ENCODE results near the gene PMEPA1. TPM values are rescaled to one million over a fixed set of nuclear protein-coding genes. Genes with fewer than 3 reads are reported as not detected.

PMEPA1 gene, protein sequence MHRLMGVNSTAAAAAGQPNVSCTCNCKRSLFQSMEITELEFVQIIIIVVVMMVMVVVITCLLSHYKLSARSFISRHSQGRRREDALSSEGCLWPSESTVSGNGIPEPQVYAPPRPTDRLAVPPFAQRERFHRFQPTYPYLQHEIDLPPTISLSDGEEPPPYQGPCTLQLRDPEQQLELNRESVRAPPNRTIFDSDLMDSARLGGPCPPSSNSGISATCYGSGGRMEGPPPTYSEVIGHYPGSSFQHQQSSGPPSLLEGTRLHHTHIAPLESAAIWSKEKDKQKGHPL
- under 1 TPM in 1 of 2 experiments, not detected in 1; 0.37 TPM for total RNA-seq

DNA sequence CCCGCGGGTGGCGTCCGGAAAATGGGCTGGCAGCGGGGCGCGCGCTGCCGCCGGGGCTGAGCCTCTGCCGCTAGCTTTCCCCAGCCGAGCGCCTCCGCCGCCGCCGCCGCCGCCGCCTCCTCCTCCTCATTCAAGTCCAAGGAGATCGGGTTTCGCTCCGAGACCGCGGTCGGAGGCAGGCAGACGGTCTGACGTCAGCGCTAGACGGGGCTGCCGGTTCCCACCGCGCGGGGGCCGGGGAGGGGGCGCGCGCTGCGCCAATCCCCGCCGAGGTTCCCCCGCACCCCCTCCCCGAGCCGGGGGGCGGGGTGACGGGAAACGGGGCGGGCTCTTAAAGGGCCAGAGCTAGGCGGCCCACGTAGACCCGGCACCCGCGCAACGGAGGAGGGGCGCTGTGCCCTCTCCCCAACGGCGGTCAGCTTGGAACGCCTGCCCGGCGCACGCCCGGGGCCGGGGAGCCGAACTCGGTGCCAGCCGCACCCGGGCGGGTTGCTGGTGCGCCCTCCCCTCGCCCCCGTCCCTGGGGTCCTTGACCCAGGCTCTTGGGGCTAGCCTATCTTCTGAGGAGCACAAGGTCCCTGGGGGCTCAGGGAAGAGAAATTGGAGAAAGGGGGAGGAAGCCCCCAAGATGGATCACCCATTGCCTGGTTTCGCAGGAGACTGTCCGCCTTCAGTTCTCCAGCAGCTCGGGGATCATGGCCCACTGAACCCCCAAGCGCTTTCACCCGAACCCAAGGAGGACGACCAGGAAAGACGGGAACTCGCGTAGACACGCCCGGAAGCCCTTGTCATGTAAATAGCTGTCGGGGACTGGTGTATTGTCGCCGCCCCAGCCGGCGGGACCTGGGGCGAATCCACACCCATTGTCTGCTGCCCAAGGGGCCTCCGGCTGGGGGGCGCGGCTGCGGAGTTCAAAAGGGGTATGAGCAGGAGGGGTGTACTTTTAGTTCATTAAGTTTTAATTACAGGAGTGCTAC is at the start of gene PMEPA1:
PMEPA1 (minus strand) TSS at position 193 of the 977 bp plus-strand sequence. CDS start 433 bp downstream, outside the sequence.
- peak within 1 kb of the TSS; percentile 37 for H3K27ac Mint-ChIP-seq

DNA sequence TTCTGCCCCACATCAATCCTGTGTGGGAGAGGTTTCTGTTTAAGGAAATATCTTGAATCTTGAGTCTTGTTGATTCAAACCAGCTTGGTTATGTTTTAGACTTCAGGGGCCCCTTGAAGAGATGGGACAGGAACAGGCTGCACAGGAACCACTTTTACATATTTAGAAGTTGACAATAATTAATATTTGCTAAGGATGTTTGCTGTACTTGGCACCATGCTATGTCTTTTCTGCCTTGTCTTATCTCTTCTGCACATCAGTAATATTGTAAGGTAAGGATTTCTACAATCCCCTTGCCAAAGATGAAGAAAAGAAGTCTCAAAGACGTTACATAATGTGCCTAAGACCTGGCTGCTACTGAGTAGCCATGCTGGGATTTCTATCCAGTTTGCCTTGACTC is 48.0 kb upstream of the PMEPA1 start:
- ChIA-PET POLR2A (interaction anchor here (0.6 kb wide), 1 partner anchor 63 kb away, joined by 3 read pairs; no protein-coding TSS in a partner anchor), CTCF (no interaction called here)
- DNase-seq (no peak), ATAC-seq (no peak)
- no peak overlapping the region for H3K27ac Mint-ChIP-seq
- H3K36me3 Mint-ChIP-seq (ENCODE audit: low read depth), result no peaks in the 10 kb centered on the region
- no peaks in the 10 kb centered on the region for H3K4me1 Mint-ChIP-seq (ENCODE audit: low read depth)
- H3K27me3 Mint-ChIP-seq (ENCODE audit: low read depth), result peaks cover 2% of the 10 kb centered on the region
- H3K9me3 Mint-ChIP-seq (ENCODE audit: insufficient read depth), result no peaks in the 10 kb centered on the region
- no peak overlapping the region for H3K4me3 Mint-ChIP-seq

More for the DNA sequence above, at the start of gene PMEPA1:
- POLR2A ChIA-PET, result interaction anchor here (0.6 kb wide), 1 partner anchor 523 kb away, joined by 3 read pairs; no protein-coding TSS in a partner anchor
- DNase-seq (peak; percentile 85), ATAC-seq (peak; percentile 90)
- Mint-ChIP-seq H3K4me1 (ENCODE audit: low read depth) (peaks cover 17% of the 10 kb centered on the region), H3K27me3 (ENCODE audit: low read depth) (peaks cover 27% of the 10 kb centered on the region), H3K36me3 (ENCODE audit: low read depth) (peaks cover 5% of the 10 kb centered on the region), H3K4me3 (peak within 1 kb of the TSS; percentile 73), H3K9me3 (ENCODE audit: insufficient read depth) (no peaks in the 10 kb centered on the region)
- CTCF ChIA-PET, result interaction anchor here (0.7 to 1.7 kb wide), 6 partner anchors 11 to 113 kb away, joined by 3 to 7 read pairs (median 4); no protein-coding TSS in a partner anchor

DNA sequence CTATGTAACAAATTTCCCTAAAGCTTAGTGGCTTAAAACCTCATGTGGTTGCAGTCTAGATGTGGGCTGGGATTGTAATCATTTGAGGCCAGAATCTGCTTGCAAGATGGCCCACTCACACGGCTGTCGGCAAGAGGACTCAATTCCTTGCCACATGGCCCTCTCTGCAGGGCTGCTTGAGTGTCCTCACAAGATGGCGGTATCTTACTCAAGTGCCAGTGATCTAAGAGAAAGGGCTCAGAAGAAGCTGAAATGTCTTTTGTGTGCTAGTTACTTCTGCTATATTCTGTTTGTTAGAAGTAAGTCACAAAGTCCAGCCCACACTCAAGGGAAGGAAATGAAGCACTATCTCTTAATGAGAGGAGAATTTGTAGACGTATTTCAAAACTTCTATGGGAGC is 47.1 kb upstream of the PMEPA1 start:
- ChIA-PET CTCF (no interaction called here), POLR2A (no interaction called here)
- Mint-ChIP-seq H3K4me3 (no peak overlapping the region), H3K27me3 (ENCODE audit: low read depth) (peaks cover 2% of the 10 kb centered on the region), H3K9me3 (ENCODE audit: insufficient read depth) (no peaks in the 10 kb centered on the region), H3K36me3 (ENCODE audit: low read depth) (no peaks in the 10 kb centered on the region), H3K27ac (no peak overlapping the region), H3K4me1 (ENCODE audit: low read depth) (no peaks in the 10 kb centered on the region)
- DNase-seq (no peak), ATAC-seq (no peak)

GRCh38 chr20:57756213-57756612 is 46.4 kb upstream of the PMEPA1 start:
- no peaks in the 10 kb centered on the region for H3K36me3 Mint-ChIP-seq (ENCODE audit: low read depth)
- H3K9me3 Mint-ChIP-seq (ENCODE audit: insufficient read depth), result no peaks in the 10 kb centered on the region
- CTCF ChIA-PET, result no interaction called here
- peaks cover 2% of the 10 kb centered on the region for H3K27me3 Mint-ChIP-seq (ENCODE audit: low read depth)
- no peak for DNase-seq
- H3K4me1 Mint-ChIP-seq (ENCODE audit: low read depth), result no peaks in the 10 kb centered on the region
- ATAC-seq, result no peak
- no peak overlapping the region for H3K4me3 Mint-ChIP-seq
- no peak overlapping the region for H3K27ac Mint-ChIP-seq
- POLR2A ChIA-PET, result no interaction called here

- POLR2A ChIA-PET, result no interaction called here
These were observed 45.8 kb upstream of the PMEPA1 start for GRCh38 chr20:57755609-57756008.

DNA sequence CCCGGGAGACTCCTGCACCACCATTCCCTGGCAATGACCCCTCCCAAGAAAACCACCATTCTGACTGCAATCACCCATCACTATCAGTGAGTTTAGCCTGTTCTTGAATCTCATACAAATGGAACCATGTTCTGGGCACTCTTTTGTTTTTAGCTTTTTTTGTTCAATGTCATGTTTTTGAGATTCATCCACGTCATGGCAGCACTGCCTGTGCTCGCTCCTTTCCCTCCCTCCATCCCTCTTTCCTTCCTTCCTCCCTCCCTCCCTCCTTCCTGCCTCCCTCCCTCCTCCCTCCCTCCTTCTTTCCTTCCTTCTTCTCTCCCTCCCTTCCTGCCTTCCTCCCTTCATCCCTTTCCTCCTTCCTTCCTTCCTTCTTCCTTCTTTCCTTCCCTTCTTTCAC is 44.4 kb upstream of the PMEPA1 start:
- no peak for DNase-seq
- CTCF ChIA-PET, result no interaction called here
- peaks cover 15% of the 10 kb centered on the region for H3K27me3 Mint-ChIP-seq (ENCODE audit: low read depth)
- H3K4me3 Mint-ChIP-seq, result no peak overlapping the region
- peaks cover 3% of the 10 kb centered on the region for H3K4me1 Mint-ChIP-seq (ENCODE audit: low read depth)
- H3K9me3 Mint-ChIP-seq (ENCODE audit: insufficient read depth), result no peaks in the 10 kb centered on the region
- ATAC-seq, result no peak
- POLR2A ChIA-PET, result no interaction called here
- no peaks in the 10 kb centered on the region for H3K36me3 Mint-ChIP-seq (ENCODE audit: low read depth)
- no peak overlapping the region for H3K27ac Mint-ChIP-seq

More at GRCh38 chr20:57755609-57756008, 45.8 kb upstream of the PMEPA1 start:
- Mint-ChIP-seq H3K4me3 (no peak overlapping the region), H3K36me3 (ENCODE audit: low read depth) (no peaks in the 10 kb centered on the region), H3K4me1 (ENCODE audit: low read depth) (no peaks in the 10 kb centered on the region), H3K9me3 (ENCODE audit: insufficient read depth) (no peaks in the 10 kb centered on the region), H3K27ac (no peak overlapping the region), H3K27me3 (ENCODE audit: low read depth) (peaks cover 4% of the 10 kb centered on the region)
- CTCF ChIA-PET, result no interaction called here
- DNase-seq (no peak), ATAC-seq (no peak)

GRCh38 chr20:57753332-57754164 is 43.7 kb upstream of the PMEPA1 start:
- Mint-ChIP-seq H3K4me3 (no peak overlapping the region), H3K9me3 (ENCODE audit: insufficient read depth) (no peaks in the 10 kb centered on the region), H3K36me3 (ENCODE audit: low read depth) (no peaks in the 10 kb centered on the region), H3K27ac (no peak overlapping the region), H3K4me1 (ENCODE audit: low read depth) (peaks cover 9% of the 10 kb centered on the region), H3K27me3 (ENCODE audit: low read depth) (peaks cover 20% of the 10 kb centered on the region)
- ATAC-seq, result no peak
- DNase-seq, result no peak
- ChIA-PET CTCF (no interaction called here), POLR2A (no interaction called here)

GRCh38 chr20:57751411-57751810 is 41.6 kb upstream of the PMEPA1 start:
- Mint-ChIP-seq H3K4me1 (ENCODE audit: low read depth) (peaks cover 14% of the 10 kb centered on the region), H3K27me3 (ENCODE audit: low read depth) (peaks cover 25% of the 10 kb centered on the region), H3K27ac (no peak overlapping the region), H3K36me3 (ENCODE audit: low read depth) (no peaks in the 10 kb centered on the region), H3K4me3 (no peak overlapping the region), H3K9me3 (ENCODE audit: insufficient read depth) (no peaks in the 10 kb centered on the region)
- DNase-seq (no peak), ATAC-seq (no peak)
- POLR2A ChIA-PET, result no interaction called here
- CTCF ChIA-PET, result interaction anchor here (1.0 kb wide), 1 partner anchor 97 kb away, joined by 3 read pairs; no protein-coding TSS in a partner anchor

- Mint-ChIP-seq H3K27me3 (ENCODE audit: low read depth) (peaks cover 25% of the 10 kb centered on the region), H3K4me3 (no peak overlapping the region), H3K9me3 (ENCODE audit: insufficient read depth) (no peaks in the 10 kb centered on the region), H3K36me3 (ENCODE audit: low read depth) (no peaks in the 10 kb centered on the region), H3K4me1 (ENCODE audit: low read depth) (peaks cover 14% of the 10 kb centered on the region), H3K27ac (no peak overlapping the region)
- DNase-seq (no peak), ATAC-seq (no peak)
- ChIA-PET CTCF (no interaction called here), POLR2A (no interaction called here)
These were observed 40.1 kb upstream of the PMEPA1 start for GRCh38 chr20:57749869-57750268.

GRCh38 chr20:57749131-57749690 is 39.4 kb upstream of the PMEPA1 start:
- Mint-ChIP-seq H3K4me1 (ENCODE audit: low read depth) (peaks cover 14% of the 10 kb centered on the region), H3K27ac (no peak overlapping the region), H3K27me3 (ENCODE audit: low read depth) (peaks cover 25% of the 10 kb centered on the region), H3K9me3 (ENCODE audit: insufficient read depth) (no peaks in the 10 kb centered on the region), H3K36me3 (ENCODE audit: low read depth) (no peaks in the 10 kb centered on the region), H3K4me3 (no peak overlapping the region)
- ATAC-seq (peak; percentile 42), DNase-seq (no peak)
- CTCF ChIA-PET, result no interaction called here
- POLR2A ChIA-PET, result no interaction called here

DNA sequence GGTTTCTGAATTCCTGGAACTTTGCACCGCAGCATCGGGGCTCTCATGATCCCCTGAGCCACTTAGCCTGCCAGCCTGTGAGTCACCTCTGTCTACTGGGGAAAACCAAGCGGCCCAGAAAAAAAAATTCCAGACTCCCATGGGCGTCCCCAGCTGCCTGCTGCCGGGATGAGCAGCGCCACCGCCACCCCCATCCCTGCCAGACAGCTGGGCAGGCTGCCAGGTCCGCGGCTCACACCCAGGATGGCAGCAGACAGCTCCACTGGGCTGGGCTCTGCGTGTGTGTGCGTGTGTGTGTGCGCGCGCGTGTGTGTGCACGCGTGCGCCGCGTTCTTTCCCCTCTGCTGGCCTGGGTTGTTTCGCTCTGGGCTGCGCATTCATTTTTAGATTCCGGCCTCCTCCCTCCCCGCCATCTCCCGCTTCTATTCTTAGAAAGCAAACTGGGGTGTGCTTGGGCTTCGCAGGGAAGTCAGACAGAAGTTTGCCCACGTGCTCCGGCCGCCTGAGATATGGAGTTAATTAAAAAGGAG is 38.9 kb upstream of the PMEPA1 start:
- peak overlapping the region; percentile 27 for H3K4me3 Mint-ChIP-seq
- ATAC-seq (peak; percentile 60), DNase-seq (peak; percentile 34)
- H3K27ac Mint-ChIP-seq, result no peak overlapping the region
- H3K36me3 Mint-ChIP-seq (ENCODE audit: low read depth), result no peaks in the 10 kb centered on the region
- ChIA-PET POLR2A (no interaction called here), CTCF (no interaction called here)
- no peaks in the 10 kb centered on the region for H3K9me3 Mint-ChIP-seq (ENCODE audit: insufficient read depth)
- H3K27me3 Mint-ChIP-seq (ENCODE audit: low read depth), result peaks cover 25% of the 10 kb centered on the region
- peaks cover 14% of the 10 kb centered on the region for H3K4me1 Mint-ChIP-seq (ENCODE audit: low read depth)
